Neural progenitor cell (in vitro differentiated cells): Measurements from ENCODE around the gene RGMA. TPM values are rescaled to one million over a fixed set of nuclear protein-coding genes. Genes with fewer than 3 reads are reported as not detected.

Source experiments
- DNase-seq: peaks from one replicate; pipeline ENCODE4 v3.0.0-alpha.2; 2016; ENCODE audit warnings: low spot score
- H2AFZ ChIP-seq: fragments of 200-600 bp; sonication (generic); replicated peaks from 2 replicates; pipeline ENCODE4 v1.6.1; 2016; ENCODE audit warnings: antibody characterized with exemption
- H3F3A ChIP-seq: fragments of 200-600 bp; sonication (generic); 2 replicates; pipeline ENCODE4 v1.6.1; 2016; ENCODE audit warnings: antibody characterized with exemption, low read depth
- H3K27ac ChIP-seq: fragments of 200-600 bp; sonication (generic); 2 replicates; pipeline ENCODE4 v1.5.1; 2016; ENCODE audit warnings: mild to moderate bottlenecking
- H3K27me3 ChIP-seq: fragments of 200-600 bp; sonication (generic); 2 replicates; pipeline ENCODE4 v1.6.1; 2016; ENCODE audit warnings: mild to moderate bottlenecking, moderate library complexity
- H3K36me3 ChIP-seq: fragments of 200-600 bp; sonication (generic); 2 replicates; pipeline ENCODE4 v1.5.1; 2016
- H3K4me1 ChIP-seq: fragments of 200-600 bp; sonication (generic); 2 replicates; pipeline ENCODE4 v1.6.1; 2016; ENCODE audit warnings: mixed run types
- H3K4me2 ChIP-seq: fragments of 200-600 bp; sonication (generic); 2 replicates; pipeline ENCODE4 v1.6.1; 2016
- H3K4me3 ChIP-seq: fragments of 200-600 bp; sonication (generic); 2 replicates; pipeline ENCODE4 v1.5.1; 2016
- H3K79me2 ChIP-seq: fragments of 200-600 bp; sonication (generic); 2 replicates; pipeline ENCODE4 v1.6.1; 2016; ENCODE audit warnings: low read depth
- H3K9ac ChIP-seq: fragments of 200-600 bp; sonication (generic); 2 replicates; pipeline ENCODE4 v1.6.1; 2016
- H3K9me3 ChIP-seq: fragments of 200-600 bp; sonication (generic); 2 replicates; pipeline ENCODE4 v1.5.1; 2016; ENCODE audit warnings: low read depth
- H4K20me1 ChIP-seq: fragments of 200-600 bp; sonication (generic); 2 replicates; pipeline ENCODE4 v1.6.1; 2016; ENCODE audit warnings: low read depth
- H3K27ac Mint-ChIP-seq: 3 replicates; pipeline ENCODE4 v1.8.0; 2021; ENCODE audit warnings: mixed read lengths
- H3K27me3 Mint-ChIP-seq: 2 replicates; pipeline ENCODE4 v1.8.0; 2022; ENCODE audit warnings: low read depth, mild to moderate bottlenecking, inconsistent platforms, moderate library complexity, mixed read lengths; ENCODE audit not compliant: insufficient read depth
- H3K36me3 Mint-ChIP-seq: 3 replicates; pipeline ENCODE4 v1.8.0; 2021; ENCODE audit warnings: mixed read lengths
- H3K4me1 Mint-ChIP-seq: 3 replicates; pipeline ENCODE4 v1.8.0; 2021; ENCODE audit warnings: mixed read lengths
- H3K4me3 Mint-ChIP-seq: 3 replicates; pipeline ENCODE4 v1.8.0; 2021; ENCODE audit warnings: mild to moderate bottlenecking, moderate library complexity, mixed read lengths
- H3K9me3 Mint-ChIP-seq: 3 replicates; pipeline ENCODE4 v1.8.0; 2020; ENCODE audit warnings: mixed read lengths
- CTCF ChIP-seq: fragments of 200-600 bp; sonication (generic); IDR thresholded peaks from 2 replicates; pipeline ENCODE4 v1.5.1; 2017; ENCODE audit warnings: antibody characterized with exemption, mild to moderate bottlenecking
- EZH2 ChIP-seq: fragments of 200-600 bp; sonication (generic); IDR thresholded peaks from 2 replicates; pipeline ENCODE4 v1.6.1; 2017; ENCODE audit warnings: antibody characterized with exemption, mild to moderate bottlenecking, moderate library complexity
- EZH2phosphoT487 ChIP-seq: fragments of 200-600 bp; sonication (generic); IDR thresholded peaks from 2 replicates; pipeline ENCODE4 v1.6.1; 2017; ENCODE audit warnings: antibody characterized with exemption
- total RNA-seq: library from RNA; depleted of rRNA; stranded (reverse); fragments of >200 nt; gene quantifications from 2 replicates; pipeline ENCODE4 v1.2.3, GENCODE V29; 2015; ENCODE audit warnings: low replicate concordance

RGMA gene
- total RNA-seq, 1 donor from 2014 or later, result 41.4 TPM

- H3K27ac ChIP-seq, result peak overlapping the region; percentile 53
- peaks cover 50% of the 10 kb centered on the region for H3K36me3 Mint-ChIP-seq
- peaks cover 5% of the 10 kb centered on the region for H3K36me3 ChIP-seq
Measured at GRCh38 chr15:93051236-93052089, 37.5 kb downstream of the RGMA start.

DNA sequence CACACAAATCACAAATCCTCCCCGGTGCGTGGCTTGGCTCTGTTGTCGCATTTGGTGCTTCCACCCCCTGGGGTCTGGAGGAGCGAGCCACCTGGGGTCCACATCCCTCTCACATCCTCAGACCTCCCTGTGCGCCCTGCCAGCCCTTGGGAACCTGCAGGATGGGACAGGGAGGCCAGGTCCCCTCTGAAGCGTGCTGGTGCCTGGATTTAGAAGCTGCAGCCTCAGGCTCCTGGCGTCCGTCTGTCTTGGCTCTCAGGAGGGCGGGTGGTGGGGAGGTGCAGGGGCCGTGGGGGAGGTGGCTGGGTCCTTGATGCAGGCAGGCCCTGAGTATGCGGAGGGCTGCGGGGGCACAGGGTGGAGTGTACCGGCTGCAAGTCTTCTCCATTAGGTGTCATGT is 38.4 kb downstream of the RGMA start:
- Histone ChIP-seq H3K4me2 (no peak overlapping the region), H3K4me1 (no peaks in the 10 kb centered on the region), H3K27me3 (no peaks in the 10 kb centered on the region), H3K79me2 (peaks cover 98% of the 10 kb centered on the region), H3K4me3 (no peak overlapping the region), H3K27ac (peak overlapping the region; percentile 53), H3K9me3 (no peaks in the 10 kb centered on the region), H3K36me3 (peaks cover 13% of the 10 kb centered on the region), H3F3A (peaks cover 76% of the 10 kb centered on the region), H3K9ac (no peak overlapping the region), H2AFZ (no peak overlapping the region), H4K20me1 (peaks cover 100% of the 10 kb centered on the region)
- H3K27me3 Mint-ChIP-seq, result peaks cover 6% of the 10 kb centered on the region
- TF ChIP-seq EZH2phosphoT487, result no peak
- no peak for TF ChIP-seq EZH2
- TF ChIP-seq CTCF, result no peak
- H3K4me3 Mint-ChIP-seq, result no peak overlapping the region
- peak overlapping the region; percentile 89 for H3K27ac Mint-ChIP-seq
- peaks cover 56% of the 10 kb centered on the region for H3K36me3 Mint-ChIP-seq
- no peak for DNase-seq
- H3K9me3 Mint-ChIP-seq, result peaks cover 15% of the 10 kb centered on the region
- H3K4me1 Mint-ChIP-seq, result peaks cover 4% of the 10 kb centered on the region

More at GRCh38 chr15:93051236-93052089, 37.5 kb downstream of the RGMA start:
- no peak overlapping the region for H3K9ac ChIP-seq
- H3K9me3 Mint-ChIP-seq, result peaks cover 8% of the 10 kb centered on the region
- H3K27me3 Mint-ChIP-seq, result peaks cover 3% of the 10 kb centered on the region
- no peak overlapping the region for H2AFZ ChIP-seq
- H3K4me3 ChIP-seq, result no peak overlapping the region
- no peak overlapping the region for H3K27ac Mint-ChIP-seq
- DNase-seq, result no peak
- no peaks in the 10 kb centered on the region for H3K27me3 ChIP-seq
- no peaks in the 10 kb centered on the region for H3K9me3 ChIP-seq
- peaks cover 100% of the 10 kb centered on the region for H3K79me2 ChIP-seq
- H3K4me3 Mint-ChIP-seq, result no peak overlapping the region
- TF ChIP-seq CTCF (no peak), EZH2phosphoT487 (no peak), EZH2 (no peak)
- peaks cover 100% of the 10 kb centered on the region for H4K20me1 ChIP-seq
- peaks cover 10% of the 10 kb centered on the region for H3K4me1 Mint-ChIP-seq
- no peak overlapping the region for H3K4me2 ChIP-seq
- H3F3A ChIP-seq, result peaks cover 76% of the 10 kb centered on the region
- H3K4me1 ChIP-seq, result no peaks in the 10 kb centered on the region

DNA sequence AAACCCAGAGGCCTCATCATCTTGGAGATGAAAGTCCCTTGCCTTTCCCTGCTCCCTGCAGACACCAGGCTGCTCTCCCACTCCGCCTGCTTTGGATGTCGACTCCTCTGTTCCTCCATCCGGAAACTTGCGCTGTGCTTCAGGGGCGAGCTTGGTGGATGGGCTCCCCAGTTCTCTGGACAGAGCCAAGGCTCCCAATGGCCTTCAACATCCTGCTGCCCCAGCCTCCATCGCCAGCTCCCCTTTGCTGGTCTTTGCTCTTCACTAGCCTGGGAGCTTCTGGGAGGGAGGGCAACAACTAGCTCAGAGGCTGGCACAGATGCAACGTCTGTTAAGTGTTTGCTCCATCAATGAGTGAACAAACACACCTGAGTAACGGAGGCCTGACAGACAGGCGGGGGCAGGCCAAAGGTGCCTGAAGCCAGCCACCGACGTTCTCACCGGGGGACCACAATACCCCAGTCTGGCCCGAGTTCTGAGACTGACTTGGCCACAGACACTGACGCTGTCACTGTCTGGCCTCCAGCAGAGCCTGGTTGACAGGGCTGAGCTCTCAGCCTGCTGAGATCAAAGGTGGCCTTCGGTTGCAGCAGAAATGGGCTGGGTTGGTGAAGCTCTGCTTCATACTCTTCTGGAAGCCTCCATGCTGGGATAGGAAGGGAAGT is 39.0 kb downstream of the RGMA start:
- Mint-ChIP-seq H3K27me3 (peaks cover 6% of the 10 kb centered on the region), H3K27ac (peak overlapping the region; percentile 89), H3K36me3 (peaks cover 60% of the 10 kb centered on the region), H3K4me3 (no peak overlapping the region), H3K9me3 (peaks cover 15% of the 10 kb centered on the region), H3K4me1 (peaks cover 4% of the 10 kb centered on the region)
- Histone ChIP-seq H4K20me1 (peaks cover 100% of the 10 kb centered on the region), H2AFZ (no peak overlapping the region), H3F3A (peaks cover 80% of the 10 kb centered on the region), H3K36me3 (peaks cover 14% of the 10 kb centered on the region), H3K4me3 (no peak overlapping the region), H3K4me2 (no peak overlapping the region), H3K27ac (peak overlapping the region; percentile 53), H3K9ac (no peak overlapping the region), H3K4me1 (no peaks in the 10 kb centered on the region), H3K27me3 (no peaks in the 10 kb centered on the region), H3K9me3 (no peaks in the 10 kb centered on the region), H3K79me2 (peaks cover 92% of the 10 kb centered on the region)
- TF ChIP-seq EZH2phosphoT487 (no peak), CTCF (no peak), EZH2 (no peak)
- DNase-seq, result no peak
